Neuronal stem cell (in vitro differentiated cells): ENCODE measurements around the gene CFAP61.

Source experiments
- DNase-seq: peaks from one replicate; pipeline ENCODE4 v3.0.0-alpha.2; 2013; ENCODE audit warnings: low spot score
- H2AFZ ChIP-seq: one replicate; pipeline ENCODE4 v1.6.1; 2013; ENCODE audit warnings: mild to moderate bottlenecking, low read length, inconsistent platforms
- H2AK5ac ChIP-seq: 2 replicates; pipeline ENCODE4 v1.6.1; 2013; ENCODE audit warnings: low read depth, mild to moderate bottlenecking, inconsistent platforms, low read length, moderate library complexity, mixed read lengths
- H2BK120ac ChIP-seq: 2 replicates; pipeline ENCODE4 v1.6.1; 2013; ENCODE audit warnings: low read depth, mild to moderate bottlenecking, inconsistent platforms, low read length, moderate library complexity, mixed read lengths
- H2BK12ac ChIP-seq: one replicate; pipeline ENCODE4 v1.6.1; 2013; ENCODE audit warnings: low read length, inconsistent platforms
- H2BK15ac ChIP-seq: 2 replicates; pipeline ENCODE4 v1.6.1; 2013; ENCODE audit warnings: mild to moderate bottlenecking, low read length, inconsistent platforms, mixed read lengths
- H2BK5ac ChIP-seq: one replicate; pipeline ENCODE4 v1.6.1; 2013; ENCODE audit warnings: inconsistent platforms, mild to moderate bottlenecking, low read length, moderate library complexity
- H3K14ac ChIP-seq: one replicate; pipeline ENCODE4 v1.6.1; 2013; ENCODE audit warnings: low read length, inconsistent platforms
- H3K18ac ChIP-seq: 2 replicates; pipeline ENCODE4 v1.6.1; 2013; ENCODE audit warnings: low read length, inconsistent platforms
- H3K23ac ChIP-seq: 2 replicates; pipeline ENCODE4 v1.6.1; 2013; ENCODE audit warnings: low read depth, mild to moderate bottlenecking, mixed read lengths, low read length, inconsistent platforms; ENCODE audit not compliant: poor library complexity
- H3K27ac ChIP-seq: replicated peaks from 3 replicates; pipeline ENCODE4 v1.5.1; 2013; ENCODE audit warnings: low read length, inconsistent platforms
- H3K27me3 ChIP-seq, 3 experiments: 2 replicates each; pipeline ENCODE4 v1.6.1; 2013; ENCODE audit warnings: low read length in 3 of 3, mild to moderate bottlenecking in 2 of 3, inconsistent platforms in 1 of 3, low read depth in 1 of 3, mixed read lengths in 1 of 3, moderate library complexity in 1 of 3; ENCODE audit not compliant: control insufficient read depth in 3 of 3, insufficient read depth in 3 of 3
- H3K36me3 ChIP-seq, 2 donors: replicated peaks in 1 of 2; 2 replicates each; pipeline ENCODE4 v1.6.1; 2013; ENCODE audit warnings: low read length in 2 of 2; ENCODE audit not compliant: control insufficient read depth in 2 of 2, insufficient read depth in 2 of 2
- H3K4ac ChIP-seq: 2 replicates; pipeline ENCODE4 v1.6.1; 2013; ENCODE audit warnings: inconsistent platforms, mild to moderate bottlenecking, low read length, moderate library complexity
- H3K4me1 ChIP-seq, 2 donors: 1 replicate in 1 of 2; 2 replicates in 1 of 2; pipeline ENCODE4 v1.6.1; 2013; ENCODE audit warnings: low read length in 2 of 2, low read depth in 1 of 2; ENCODE audit not compliant: control insufficient read depth in 2 of 2, insufficient read depth in 1 of 2
- H3K4me2 ChIP-seq: one replicate; pipeline ENCODE4 v1.6.1; 2013; ENCODE audit warnings: mild to moderate bottlenecking, low read length, inconsistent platforms; ENCODE audit not compliant: insufficient read depth, poor library complexity, severe bottlenecking
- H3K4me3 ChIP-seq, 2 donors: 2 replicates each; pipeline ENCODE4 v1.5.1; 2013; ENCODE audit warnings: low read length in 2 of 2, mild to moderate bottlenecking in 2 of 2, inconsistent platforms in 1 of 2, moderate library complexity in 1 of 2
- H3K79me1 ChIP-seq: one replicate; pipeline ENCODE4 v1.6.1; 2013; ENCODE audit warnings: low read depth, mild to moderate bottlenecking, inconsistent platforms, low read length, moderate library complexity
- H3K9ac ChIP-seq: one replicate; pipeline ENCODE4 v1.6.1; 2013; ENCODE audit warnings: mild to moderate bottlenecking, low read depth, low read length, inconsistent platforms; ENCODE audit not compliant: poor library complexity
- H3K9me3 ChIP-seq, 2 donors: replicated peaks in 1 of 2; 2 replicates each; pipeline versions ENCODE3 to v1.6.1; 2013; ENCODE audit warnings: low read length in 2 of 2, mild to moderate bottlenecking in 2 of 2, inconsistent platforms in 1 of 2, low read depth in 1 of 2, mixed read lengths in 1 of 2, moderate library complexity in 1 of 2; ENCODE audit not compliant: control insufficient read depth in 2 of 2, insufficient read depth in 1 of 2
- H4K8ac ChIP-seq: one replicate; pipeline ENCODE4 v1.6.1; 2013; ENCODE audit warnings: low read depth, mild to moderate bottlenecking, inconsistent platforms, low read length, moderate library complexity
- H4K91ac ChIP-seq: one replicate; pipeline ENCODE4 v1.6.1; 2013; ENCODE audit warnings: low read length, low read depth, mild to moderate bottlenecking, inconsistent platforms; ENCODE audit not compliant: poor library complexity
- WGBS, 2 donors: extraction: QIAGEN DNeasy Blood & Tissue Kit; methylation state at CpG; one replicate each; pipeline ENCODE4 v1.1.7; 2013; ENCODE audit warnings: missing lambda C conversion rate in 2 of 2, mixed read lengths in 1 of 2; ENCODE audit not compliant: insufficient read length in 2 of 2, insufficient replicate concordance in 1 of 2; ENCODE audit errors: extremely low coverage in 2 of 2; 5-methylcytosine and 5-hydroxymethylcytosine counted together

The CFAP61 gene

GRCh38 chr20:20246996-20247633, 194.8 kb downstream of the CFAP61 start:
- Histone ChIP-seq H3K4me2 (no peak overlapping the region), H2BK15ac (no peak overlapping the region), H2BK12ac (no peak overlapping the region), H3K4ac (no peak overlapping the region), H2AK5ac (no peak overlapping the region), H3K27me3 (peaks cover 0 to 11% (median 2%) of the 10 kb centered on the region in 3 experiments), H3K9ac (no peak overlapping the region), H4K8ac (no peak overlapping the region), H4K91ac (no peak overlapping the region), H3K36me3 (no peaks in the 10 kb centered on the region), H3K9me3 (peaks cover 0 to 3% of the 10 kb centered on the region in 2 donors), H3K14ac (no peak overlapping the region), H3K23ac (no peak overlapping the region), H3K27ac (no peak overlapping the region), H3K4me1 (peaks cover 0 to 3% of the 10 kb centered on the region in 2 donors), H2BK5ac (no peak overlapping the region), H3K18ac (no peak overlapping the region), H3K4me3 (no peak overlapping the region), H2BK120ac (no peak overlapping the region), H2AFZ (no peak overlapping the region), H3K79me1 (no peaks in the 10 kb centered on the region)
- no peak for DNase-seq
- WGBS, 2 donors = no CpG with 5 or more reads among the region's 15 CpGs

- Histone ChIP-seq H3K79me1 (no peaks in the 10 kb centered on the region), H2AK5ac (no peak overlapping the region), H3K4ac (no peak overlapping the region), H3K4me1 (no peaks in the 10 kb centered on the region), H3K9ac (no peak overlapping the region), H3K9me3 (peaks cover 0 to 3% of the 10 kb centered on the region in 2 donors), H2AFZ (no peak overlapping the region), H3K36me3 (no peaks in the 10 kb centered on the region), H3K14ac (no peak overlapping the region), H3K23ac (no peak overlapping the region), H2BK5ac (no peak overlapping the region), H4K91ac (no peak overlapping the region), H3K27ac (no peak overlapping the region), H2BK12ac (no peak overlapping the region), H3K27me3 (peaks cover 0 to 11% (median 2%) of the 10 kb centered on the region in 3 experiments), H2BK15ac (no peak overlapping the region), H2BK120ac (no peak overlapping the region), H3K4me2 (no peak overlapping the region), H3K18ac (no peak overlapping the region), H3K4me3 (no peak overlapping the region), H4K8ac (no peak overlapping the region)
- no CpG with 5 or more reads among the region's 6 CpGs for WGBS, 2 donors
- no peak for DNase-seq
Observed at GRCh38 chr20:20248620-20249200, 196.4 kb downstream of the CFAP61 start.

DNA sequence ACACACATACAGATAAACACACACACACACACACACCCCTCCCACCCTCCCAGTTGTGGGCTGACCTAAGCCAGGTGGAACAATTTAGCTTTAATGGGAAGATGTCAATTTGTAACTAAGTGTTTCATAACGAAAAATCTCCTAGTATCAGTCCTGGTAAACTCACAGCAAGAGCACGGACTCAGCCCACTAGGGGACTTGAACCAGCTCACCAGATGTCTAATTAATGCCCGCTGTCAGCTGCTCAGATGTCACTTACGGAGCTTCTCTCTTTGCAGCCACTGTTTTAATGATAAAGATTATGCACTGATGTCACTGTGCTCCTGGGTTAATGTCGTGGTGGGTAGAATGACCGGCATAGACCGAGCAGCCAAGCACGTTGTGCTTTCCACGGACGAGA, 199.0 kb downstream of the CFAP61 start:
- Histone ChIP-seq H2BK120ac (no peak overlapping the region), H4K8ac (no peak overlapping the region), H3K4ac (no peak overlapping the region), H2BK12ac (no peak overlapping the region), H3K27ac (no peak overlapping the region), H2AK5ac (no peak overlapping the region), H3K9ac (no peak overlapping the region), H4K91ac (no peak overlapping the region), H3K4me1 (no peaks in the 10 kb centered on the region), H3K9me3 (peaks cover 0 to 4% of the 10 kb centered on the region in 2 donors), H2BK15ac (no peak overlapping the region), H3K14ac (no peak overlapping the region), H3K18ac (no peak overlapping the region), H3K23ac (no peak overlapping the region), H3K4me3 (peak overlapping the region in 1 of 2 donors; percentile 28), H3K4me2 (no peak overlapping the region), H3K36me3 (no peaks in the 10 kb centered on the region), H2AFZ (no peak overlapping the region), H2BK5ac (no peak overlapping the region), H3K27me3 (peaks cover 0 to 11% (median 1%) of the 10 kb centered on the region in 3 experiments), H3K79me1 (no peaks in the 10 kb centered on the region)
- no peak for DNase-seq
- WGBS, 2 donors = no CpG with 5 or more reads among the region's 10 CpGs

- Histone ChIP-seq H3K9ac (no peak overlapping the region), H2AFZ (no peak overlapping the region), H2AK5ac (no peak overlapping the region), H3K14ac (no peak overlapping the region), H3K27me3 (peaks cover 0 to 11% (median 0%) of the 10 kb centered on the region in 3 experiments), H3K36me3 (no peaks in the 10 kb centered on the region), H3K79me1 (no peaks in the 10 kb centered on the region), H4K8ac (no peak overlapping the region), H3K23ac (no peak overlapping the region), H2BK120ac (no peak overlapping the region), H2BK15ac (no peak overlapping the region), H3K9me3 (peaks cover 0 to 3% of the 10 kb centered on the region in 2 donors), H3K4me2 (no peak overlapping the region), H3K4me1 (no peaks in the 10 kb centered on the region), H2BK12ac (no peak overlapping the region), H2BK5ac (no peak overlapping the region), H3K4ac (no peak overlapping the region), H3K4me3 (no peak overlapping the region), H3K18ac (no peak overlapping the region), H3K27ac (no peak overlapping the region), H4K91ac (no peak overlapping the region)
- DNase-seq = no peak
- WGBS, 2 donors = no CpG with 5 or more reads among the region's 8 CpGs
Observed at GRCh38 chr20:20251836-20252235, 199.5 kb downstream of the CFAP61 start.
